Kidney epithelial cell (primary cell): ENCODE data around the gene USP5. TPM values are rescaled to one million over a fixed set of nuclear protein-coding genes. Genes with fewer than 3 reads are reported as not detected.
"Not testable (repeated sequence)": the region's sequence is repeated elsewhere in the genome, so short reads cannot be mapped to it uniquely, and the experiment has no call there.

Source experiments
- DNase-seq: peaks from one replicate; pipeline ENCODE4 v3.0.0-alpha.2; 2010; ENCODE audit warnings: low read depth
- H3K27me3 ChIP-seq: 2 replicates; pipeline ENCODE4 v1.6.0; 2011; ENCODE audit warnings: low read length; ENCODE audit not compliant: control insufficient read depth, insufficient read depth
- H3K36me3 ChIP-seq: 2 replicates; pipeline ENCODE4 v1.5.1; 2011; ENCODE audit warnings: low read length; ENCODE audit not compliant: control insufficient read depth, insufficient read depth
- H3K4me3 ChIP-seq: 2 replicates; pipeline ENCODE4 v1.5.1; 2011; ENCODE audit warnings: low read depth, mild to moderate bottlenecking, control low read depth, low read length
- CTCF ChIP-seq: IDR thresholded peaks from 2 replicates; pipeline ENCODE4 v1.5.1; 2011; ENCODE audit warnings: mild to moderate bottlenecking, moderate library complexity, low read length, control low read depth, inconsistent platforms; ENCODE audit not compliant: insufficient read depth, poor library complexity, severe bottlenecking
- total RNA-seq: library from RNA; depleted of rRNA; stranded (reverse); fragments of >200 nt; gene quantifications from 2 replicates; pipeline ENCODE4 v1.2.3, GENCODE V29; 2015

Gene USP5
- total RNA-seq, 1 donor from 2014 or later, result 70.1 TPM

DNA sequence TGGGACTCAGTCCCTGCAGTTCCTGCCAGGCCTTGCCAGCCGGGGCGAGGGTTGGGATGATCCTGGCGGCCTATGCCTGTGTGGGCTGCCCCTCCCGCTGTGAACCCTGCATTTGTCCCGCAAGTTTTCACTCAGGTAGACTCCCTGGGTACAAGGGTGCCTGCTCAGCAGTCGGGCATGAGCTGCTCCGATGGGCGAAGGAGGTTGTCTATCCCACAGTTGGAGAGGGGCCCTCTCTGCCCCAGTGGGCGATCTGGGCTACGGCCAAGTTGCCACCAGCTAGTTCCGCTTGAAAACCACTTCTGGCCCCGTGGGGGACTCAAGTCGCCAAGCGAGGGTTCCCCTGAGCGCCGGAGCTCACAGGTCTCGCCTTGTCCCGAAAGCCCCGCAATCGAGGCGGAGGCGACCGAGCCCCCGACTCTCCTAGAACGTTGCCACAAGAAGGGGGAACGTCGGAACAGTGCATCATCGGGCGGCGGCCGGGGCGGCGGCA, 15.0 kb downstream of the USP5 start:
- peaks cover 14% of the 10 kb centered on the region for H3K36me3 ChIP-seq
- TF ChIP-seq CTCF, result no peak
- H3K4me3 ChIP-seq, result peak overlapping the region; percentile 96
- no peak for DNase-seq
- no peaks in the 10 kb centered on the region for H3K27me3 ChIP-seq

DNA sequence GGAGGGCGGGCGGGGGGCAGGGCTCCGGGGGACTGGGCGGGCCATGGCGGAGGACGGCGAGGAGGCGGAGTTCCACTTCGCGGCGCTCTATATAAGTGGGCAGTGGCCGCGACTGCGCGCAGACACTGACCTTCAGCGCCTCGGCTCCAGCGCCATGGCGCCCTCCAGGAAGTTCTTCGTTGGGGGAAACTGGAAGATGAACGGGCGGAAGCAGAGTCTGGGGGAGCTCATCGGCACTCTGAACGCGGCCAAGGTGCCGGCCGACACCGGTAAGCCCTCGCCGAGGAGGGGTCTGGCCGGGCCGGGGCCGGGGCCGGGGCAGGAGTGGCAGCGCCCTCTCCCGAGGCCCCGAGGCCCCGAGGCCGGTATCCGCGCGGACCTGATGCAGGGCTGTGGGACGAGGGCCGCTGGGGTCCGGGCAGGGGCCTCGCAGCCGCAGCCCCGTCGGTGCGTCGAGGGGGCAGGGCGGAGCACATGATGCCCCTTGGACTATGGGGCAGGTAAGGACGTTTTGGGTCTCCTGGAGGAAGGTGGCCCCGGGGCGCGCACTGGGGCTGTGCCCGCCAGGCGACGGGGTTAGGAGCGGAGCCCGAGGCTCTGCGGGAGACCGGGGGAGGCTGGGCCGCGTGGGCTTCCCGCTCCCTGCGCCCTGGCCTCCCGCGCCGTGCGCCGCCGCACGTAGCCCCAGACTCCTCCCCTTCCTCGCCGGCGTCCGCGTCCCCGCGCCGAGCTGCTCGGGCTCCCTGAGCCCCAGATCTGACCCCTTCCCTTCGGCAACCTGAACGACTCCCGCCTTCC, 15.7 kb downstream of the USP5 start, which contains the start of gene TPI1:
TPI1 (plus strand) TSS at position 119 of the 798 bp plus-strand sequence; CDS start at position 155, 36 bp downstream.
- H3K36me3 ChIP-seq, result peaks cover 14% of the 10 kb centered on the region
- H3K4me3 ChIP-seq, result peak within 1 kb of the TSS; percentile 96
- DNase-seq, result no peak
- H3K27me3 ChIP-seq, result no peaks in the 10 kb centered on the region
- TF ChIP-seq CTCF, result no peak

GRCh38 chr12:6868211-6869048, 16.5 kb downstream of the USP5 start:
- peak; percentile 12 for TF ChIP-seq CTCF
- Histone ChIP-seq H3K36me3 (peaks cover 11% of the 10 kb centered on the region), H3K27me3 (no peaks in the 10 kb centered on the region), H3K4me3 (peak overlapping the region; percentile 96)
- no peak for DNase-seq

- DNase-seq, result no peak
These were observed 17.4 kb downstream of the USP5 start for GRCh38 chr12:6869049-6870021.

DNA sequence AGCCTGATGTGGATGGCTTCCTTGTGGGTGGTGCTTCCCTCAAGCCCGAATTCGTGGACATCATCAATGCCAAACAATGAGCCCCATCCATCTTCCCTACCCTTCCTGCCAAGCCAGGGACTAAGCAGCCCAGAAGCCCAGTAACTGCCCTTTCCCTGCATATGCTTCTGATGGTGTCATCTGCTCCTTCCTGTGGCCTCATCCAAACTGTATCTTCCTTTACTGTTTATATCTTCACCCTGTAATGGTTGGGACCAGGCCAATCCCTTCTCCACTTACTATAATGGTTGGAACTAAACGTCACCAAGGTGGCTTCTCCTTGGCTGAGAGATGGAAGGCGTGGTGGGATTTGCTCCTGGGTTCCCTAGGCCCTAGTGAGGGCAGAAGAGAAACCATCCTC, 18.4 kb downstream of the USP5 start:
- not testable (repeated sequence) for H3K4me3 ChIP-seq, DNase-seq, H3K27me3 ChIP-seq, H3K36me3 ChIP-seq

More at GRCh38 chr12:6869049-6870021, 17.4 kb downstream of the USP5 start:
- H3K4me3 ChIP-seq, result peak overlapping the region; percentile 96
- TF ChIP-seq CTCF, result peak; percentile 88
- H3K36me3 ChIP-seq, result peaks cover 11% of the 10 kb centered on the region
- no peaks in the 10 kb centered on the region for H3K27me3 ChIP-seq
